Activated CD4-positive, alpha-beta T cell treated with anti-CD3 and anti-CD28 coated beads, Interleukin-2, amount 50 U/mL, for 1 hour (primary cell): ENCODE measurements around the gene NDUFB10.
"Not testable (repeated sequence)": the region's sequence is repeated elsewhere in the genome, so short reads cannot be mapped to it uniquely, and the experiment has no call there.

Source experiments
- DNase-seq: peaks from one replicate; pipeline ENCODE4 v3.0.0-alpha.2; 2020

Gene NDUFB10

DNA sequence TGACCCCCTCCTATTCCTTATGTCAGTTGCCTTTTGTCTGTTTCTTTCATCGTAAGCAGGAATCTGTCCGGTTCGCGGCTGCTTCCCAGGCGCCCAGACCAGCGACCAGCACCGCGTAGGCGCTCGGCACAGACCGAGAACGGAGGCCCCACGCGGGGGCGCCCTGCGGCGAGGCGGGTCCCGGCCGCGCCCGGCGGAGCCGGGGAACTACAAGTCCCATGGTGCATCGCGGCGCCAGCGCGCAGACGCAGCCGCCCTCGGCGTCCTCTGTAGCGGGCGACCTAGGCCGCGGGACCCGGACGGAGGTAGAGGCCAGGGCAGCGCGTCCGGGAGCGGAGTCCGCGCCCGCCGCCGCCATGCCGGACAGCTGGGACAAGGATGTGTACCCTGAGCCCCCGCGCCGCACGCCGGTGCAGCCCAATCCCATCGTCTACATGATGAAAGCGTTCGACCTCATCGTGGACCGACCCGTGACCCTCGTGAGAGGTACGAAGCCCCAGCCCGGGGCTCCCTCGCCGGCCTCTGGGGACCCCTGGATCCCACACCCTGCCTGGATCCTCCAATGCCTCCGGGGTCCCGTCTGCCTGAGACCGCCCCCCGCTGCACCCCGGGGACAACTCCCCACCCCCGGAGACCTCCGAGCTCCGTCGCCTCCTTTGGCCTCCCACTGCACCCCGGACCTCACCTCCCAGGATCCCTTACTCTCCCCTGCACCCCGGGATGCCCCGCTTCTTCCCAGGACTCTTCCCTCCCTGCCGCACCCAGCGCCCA is at the start of gene NDUFB10:
NDUFB10 (plus strand) TSS at position 270 of the 771 bp plus-strand sequence; CDS start at position 357, 87 bp downstream.
- DNase-seq: peak; percentile 91

DNA sequence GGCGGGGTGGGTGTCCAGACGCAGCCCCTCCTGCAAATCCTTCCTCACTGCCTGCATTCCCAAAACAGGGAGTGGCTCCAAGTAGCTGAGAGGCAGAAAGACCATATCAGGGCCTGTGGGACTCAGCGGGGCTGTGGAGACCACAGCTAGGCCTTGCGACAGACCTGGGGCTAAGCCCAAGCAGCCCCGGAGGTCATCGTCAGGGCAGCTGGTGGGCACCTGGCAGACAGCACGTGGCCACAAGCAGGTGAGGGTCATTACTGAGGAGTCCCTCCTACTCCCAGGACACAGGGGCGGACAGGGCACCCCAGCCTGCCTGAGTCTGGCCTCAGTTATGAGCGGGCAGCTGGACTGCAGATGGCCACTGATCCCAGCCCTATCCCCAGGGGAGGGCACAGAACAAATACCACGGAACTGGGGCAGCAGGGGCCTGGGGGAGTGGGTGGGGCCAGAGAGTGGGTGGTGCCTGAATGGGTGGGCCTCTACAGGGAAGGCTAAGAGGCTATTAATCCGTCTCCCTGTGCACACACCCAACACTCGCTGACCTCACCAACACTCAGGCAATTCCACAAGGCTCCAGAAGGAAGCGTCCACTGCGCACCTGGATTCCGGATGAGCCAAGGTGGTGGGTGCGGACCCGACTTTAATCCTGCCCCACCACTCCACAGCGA is 49.6 kb upstream of the NDUFB10 start:
- no peak for DNase-seq

DNA sequence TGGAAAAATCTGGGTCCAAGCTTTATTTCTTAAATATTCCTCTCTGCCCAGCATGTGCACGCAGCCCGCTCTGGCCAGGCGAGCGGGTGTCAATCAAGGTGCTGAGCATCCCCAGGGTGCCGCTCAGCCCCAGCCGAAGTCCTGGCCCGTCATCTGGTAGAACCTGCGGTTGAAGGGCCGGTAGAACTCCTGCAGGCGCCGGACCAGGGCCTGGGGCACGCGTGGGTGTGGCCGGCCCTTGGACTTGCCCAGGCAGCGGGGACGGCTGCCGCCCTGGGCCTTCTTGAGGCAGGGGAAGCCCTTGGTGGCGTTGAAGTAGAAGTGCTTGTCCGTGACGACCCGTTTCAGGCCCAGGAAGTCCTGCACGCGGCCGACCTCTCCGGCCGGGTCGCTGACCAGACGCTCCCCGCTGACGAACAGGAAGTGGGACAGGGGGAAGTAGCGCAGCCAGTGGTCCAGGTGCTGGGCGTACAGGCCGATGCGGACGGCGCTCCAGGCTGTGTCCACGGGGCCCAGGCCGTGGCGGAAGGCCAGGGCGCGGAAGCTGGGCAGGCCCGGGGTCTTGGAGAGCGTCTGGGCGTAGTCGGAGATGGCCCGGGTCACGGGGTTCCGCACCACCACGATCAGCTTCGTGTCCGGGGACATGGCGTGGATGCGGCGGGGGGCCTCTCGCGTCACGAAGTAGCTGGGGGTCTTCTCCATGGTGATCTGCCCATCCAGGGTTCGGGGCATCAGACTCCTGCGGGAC is 47.7 kb upstream of the NDUFB10 start:
- no peak for DNase-seq

DNA sequence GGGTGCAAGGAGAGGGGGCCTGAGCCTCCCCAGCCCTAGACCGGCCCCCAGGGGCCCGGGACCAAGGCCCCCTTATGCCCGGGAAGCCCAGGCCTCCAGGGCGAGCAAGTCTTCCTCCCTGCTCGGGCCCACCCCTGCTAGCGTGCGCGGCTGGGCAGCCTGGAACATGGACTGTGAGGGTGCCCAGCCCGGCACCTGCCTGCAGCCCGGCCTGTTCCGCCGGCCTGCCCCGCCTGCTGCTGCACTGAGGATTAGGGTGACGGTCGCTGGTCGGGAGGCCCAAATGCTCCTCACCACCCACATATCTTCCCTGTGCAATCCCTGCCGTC is 47.2 kb upstream of the NDUFB10 start:
- no peak for DNase-seq

DNA sequence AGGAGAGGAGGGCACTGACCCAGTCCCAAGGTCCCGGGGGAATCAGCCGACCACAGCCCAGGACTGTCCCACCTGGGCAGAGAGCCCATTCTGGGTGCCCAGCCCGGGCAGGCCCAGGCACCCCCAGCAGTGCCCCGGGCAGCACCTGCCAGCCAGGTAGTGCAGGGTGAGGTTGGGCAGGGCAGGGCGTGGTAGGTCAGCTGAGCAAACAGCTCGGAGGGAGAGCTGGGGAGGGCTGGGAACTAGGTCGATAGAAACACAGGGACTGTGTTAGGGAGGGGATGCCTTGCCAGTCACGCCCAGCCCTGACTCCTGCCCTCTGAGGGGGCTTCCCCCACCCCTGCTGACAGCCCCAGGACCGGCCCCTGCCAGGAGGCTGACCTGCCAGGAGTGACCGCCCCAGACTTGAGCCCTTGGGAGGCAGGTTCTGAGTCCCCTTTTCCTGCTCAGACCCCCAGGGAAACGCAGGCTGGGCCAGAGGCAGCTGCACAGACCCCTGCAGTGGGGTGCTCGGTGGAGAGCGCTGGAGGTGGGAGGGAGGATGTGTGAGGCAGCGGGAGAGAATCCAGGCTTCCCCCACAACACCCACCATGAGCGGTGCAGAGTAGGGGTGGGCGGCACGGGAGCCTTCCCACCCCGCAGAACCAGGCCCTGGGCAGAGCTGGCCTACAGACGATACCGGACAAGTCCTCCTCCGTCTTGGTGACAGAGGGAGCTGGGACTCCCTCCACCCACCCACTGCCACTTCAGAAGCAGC is 45.8 kb upstream of the NDUFB10 start:
- no peak for DNase-seq

DNA sequence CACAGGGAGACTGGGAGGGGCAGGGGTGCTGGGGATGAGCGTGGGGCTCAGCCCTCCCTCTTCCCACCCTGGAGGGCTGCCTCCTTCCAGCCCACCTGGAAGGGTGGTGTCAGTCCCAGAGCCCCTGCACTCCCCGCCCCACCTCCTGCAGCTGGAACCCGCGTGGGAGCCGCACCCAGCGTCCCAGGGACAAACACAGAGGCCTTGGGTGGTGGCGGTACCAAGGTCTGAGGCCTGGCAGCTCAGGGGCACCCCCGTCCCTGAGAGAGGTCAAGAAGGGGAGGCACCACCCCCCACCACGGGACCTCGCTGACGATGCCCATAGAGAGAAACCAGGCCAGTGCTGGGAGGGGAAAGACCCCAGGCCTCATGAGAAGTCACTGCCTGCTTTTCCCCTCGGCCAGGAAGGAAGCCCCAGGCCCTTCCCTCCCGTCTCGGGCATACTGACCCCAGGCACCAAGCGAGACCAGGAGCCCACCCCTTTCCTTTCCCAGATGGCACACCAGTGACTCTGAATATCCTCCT is 45.2 kb upstream of the NDUFB10 start:
- DNase-seq: no peak

DNA sequence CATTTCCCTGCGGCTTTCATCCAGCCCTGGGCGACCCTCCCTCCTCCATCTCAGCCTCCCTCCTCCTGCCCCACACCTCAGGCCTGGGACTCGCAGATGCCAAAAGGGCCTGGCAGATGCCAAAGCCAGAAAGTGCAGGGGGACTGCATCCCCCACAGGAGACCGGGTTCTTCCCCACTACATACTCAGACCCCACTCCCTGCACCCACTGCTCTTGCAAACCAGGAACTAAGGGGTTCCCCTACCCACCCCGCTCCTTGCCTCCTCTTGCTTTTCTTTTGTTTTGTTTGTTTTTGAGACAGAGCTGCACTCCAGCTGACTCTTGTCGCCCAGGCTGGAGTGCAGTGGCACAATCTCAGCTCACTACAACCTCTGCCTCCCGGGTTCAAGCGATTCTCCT is 44.4 kb upstream of the NDUFB10 start:
- DNase-seq: no peak

DNA sequence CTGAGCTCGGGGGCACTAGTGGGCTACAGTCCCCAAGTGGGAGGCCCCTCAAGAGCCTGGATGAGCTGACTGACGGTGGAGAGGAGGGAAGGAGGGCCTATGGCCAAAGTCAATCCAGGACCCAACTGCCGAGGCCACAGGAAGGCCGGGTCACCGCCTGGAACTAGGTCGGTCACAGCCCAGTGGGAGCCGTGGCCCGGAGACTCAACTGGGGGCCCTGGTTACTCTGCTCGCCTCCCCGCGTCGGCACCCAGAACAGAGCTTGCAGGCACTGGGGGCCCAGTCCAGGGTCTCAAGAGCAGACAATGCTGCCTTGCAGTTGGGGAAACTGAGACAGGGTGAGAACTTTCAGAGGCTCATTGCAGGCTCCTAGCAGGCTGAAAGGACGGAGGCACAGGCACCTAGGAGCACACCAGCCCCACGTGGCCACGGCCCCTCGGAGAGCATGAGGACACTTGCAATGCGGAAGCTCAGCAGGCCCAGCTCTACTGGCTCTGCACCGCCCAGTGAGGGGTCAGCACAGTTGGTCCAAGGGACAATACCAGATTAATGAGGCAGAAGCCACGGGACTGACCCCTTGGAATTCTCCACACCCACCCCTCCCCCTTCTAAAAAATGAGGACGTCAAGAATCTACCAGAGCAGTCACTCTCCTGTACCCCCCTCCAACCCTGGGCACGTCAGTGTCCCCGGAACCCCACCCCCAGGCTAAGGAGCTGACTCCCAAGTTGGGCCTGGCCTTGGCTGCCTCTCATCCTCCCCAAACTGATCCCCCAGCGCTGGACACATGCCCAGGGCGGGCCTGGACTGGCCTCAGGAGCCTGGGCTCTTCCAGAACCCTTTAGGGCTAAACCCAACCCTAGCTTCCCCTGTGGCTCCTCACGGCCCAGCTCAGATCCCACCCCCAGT is 43.4 kb upstream of the NDUFB10 start:
- DNase-seq: no peak

DNA sequence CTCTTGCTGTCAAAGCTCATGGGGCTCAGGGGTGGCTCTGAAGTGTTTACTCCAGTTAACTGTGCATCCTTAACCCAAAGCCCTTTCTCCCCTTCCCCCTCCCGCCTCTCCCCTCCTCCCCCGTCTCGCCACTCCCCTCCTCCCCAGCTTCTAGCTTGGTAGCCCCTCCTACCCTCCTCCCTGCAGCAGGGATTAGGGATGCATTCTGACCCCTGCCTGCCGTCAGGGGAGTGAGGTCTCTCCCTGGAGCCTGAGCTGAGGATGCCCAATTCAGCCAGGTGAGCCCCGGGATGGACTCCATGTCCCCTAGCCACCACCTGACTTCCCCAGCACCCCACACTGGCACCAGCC is 42.7 kb upstream of the NDUFB10 start:
- no peak for DNase-seq

DNA sequence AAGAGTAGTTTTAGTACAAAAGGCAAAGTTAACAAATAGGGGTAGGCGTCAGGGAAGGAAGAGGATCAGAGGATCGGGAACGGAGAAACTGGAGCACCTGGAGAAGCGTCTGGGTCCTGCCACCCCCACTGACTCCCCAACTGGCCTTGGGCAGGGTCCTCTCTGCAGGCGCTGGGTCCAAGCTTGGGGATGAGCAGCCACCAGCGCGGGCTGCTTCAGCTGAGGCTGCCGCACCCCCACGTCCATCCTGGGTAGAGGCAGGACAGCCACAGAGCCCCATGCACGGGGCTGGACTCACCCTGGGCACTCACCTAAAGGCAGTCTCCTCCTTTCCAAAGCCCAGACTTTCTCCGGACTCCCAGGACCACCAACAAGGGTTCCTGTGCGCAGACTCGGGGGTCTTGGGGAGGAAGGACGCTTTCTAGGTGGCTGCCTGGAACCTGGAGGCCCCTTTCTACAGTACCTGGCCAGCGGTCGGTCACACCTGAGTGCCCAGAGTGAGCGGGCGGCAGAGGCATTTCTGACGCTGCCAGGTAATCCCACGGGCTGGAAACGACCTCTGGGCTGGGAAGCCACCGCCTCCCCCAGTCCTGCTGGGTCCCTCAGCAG is 42.2 kb upstream of the NDUFB10 start:
- no peak for DNase-seq

DNA sequence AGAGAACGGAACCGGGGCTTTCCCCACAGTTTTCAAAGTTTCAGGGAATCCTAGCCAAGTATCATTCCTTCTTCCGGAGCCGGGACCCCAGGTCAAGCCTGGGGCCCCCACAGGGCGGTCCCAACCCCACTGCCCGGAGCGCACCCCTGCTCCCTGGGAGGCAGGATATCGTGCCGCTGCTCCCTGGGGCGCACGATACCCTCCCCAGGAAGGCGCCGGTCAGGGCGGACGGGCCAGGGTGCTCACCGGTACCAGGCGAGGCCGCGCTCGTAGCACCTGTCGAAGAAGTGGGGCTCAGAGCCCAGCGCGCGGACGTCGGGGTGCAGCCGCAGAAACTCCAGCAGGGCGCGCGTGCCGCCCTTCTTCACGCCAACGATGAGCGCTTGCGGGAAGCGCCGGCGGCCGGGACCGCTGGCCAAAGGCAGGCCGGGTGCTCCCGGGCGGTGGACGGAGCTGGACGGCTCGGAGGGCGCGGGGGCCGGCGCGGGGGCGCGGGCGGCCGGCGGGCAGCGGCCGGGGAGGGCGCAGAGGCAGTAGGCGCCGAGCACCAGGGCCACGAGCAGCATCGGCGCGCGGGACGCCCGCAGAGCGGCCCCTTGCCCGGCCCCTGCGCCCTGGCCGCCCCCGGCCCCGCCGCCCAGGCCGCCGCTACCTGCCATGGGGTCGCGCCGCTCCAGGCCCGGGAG is 41.5 kb upstream of the NDUFB10 start:
- no peak for DNase-seq

DNA sequence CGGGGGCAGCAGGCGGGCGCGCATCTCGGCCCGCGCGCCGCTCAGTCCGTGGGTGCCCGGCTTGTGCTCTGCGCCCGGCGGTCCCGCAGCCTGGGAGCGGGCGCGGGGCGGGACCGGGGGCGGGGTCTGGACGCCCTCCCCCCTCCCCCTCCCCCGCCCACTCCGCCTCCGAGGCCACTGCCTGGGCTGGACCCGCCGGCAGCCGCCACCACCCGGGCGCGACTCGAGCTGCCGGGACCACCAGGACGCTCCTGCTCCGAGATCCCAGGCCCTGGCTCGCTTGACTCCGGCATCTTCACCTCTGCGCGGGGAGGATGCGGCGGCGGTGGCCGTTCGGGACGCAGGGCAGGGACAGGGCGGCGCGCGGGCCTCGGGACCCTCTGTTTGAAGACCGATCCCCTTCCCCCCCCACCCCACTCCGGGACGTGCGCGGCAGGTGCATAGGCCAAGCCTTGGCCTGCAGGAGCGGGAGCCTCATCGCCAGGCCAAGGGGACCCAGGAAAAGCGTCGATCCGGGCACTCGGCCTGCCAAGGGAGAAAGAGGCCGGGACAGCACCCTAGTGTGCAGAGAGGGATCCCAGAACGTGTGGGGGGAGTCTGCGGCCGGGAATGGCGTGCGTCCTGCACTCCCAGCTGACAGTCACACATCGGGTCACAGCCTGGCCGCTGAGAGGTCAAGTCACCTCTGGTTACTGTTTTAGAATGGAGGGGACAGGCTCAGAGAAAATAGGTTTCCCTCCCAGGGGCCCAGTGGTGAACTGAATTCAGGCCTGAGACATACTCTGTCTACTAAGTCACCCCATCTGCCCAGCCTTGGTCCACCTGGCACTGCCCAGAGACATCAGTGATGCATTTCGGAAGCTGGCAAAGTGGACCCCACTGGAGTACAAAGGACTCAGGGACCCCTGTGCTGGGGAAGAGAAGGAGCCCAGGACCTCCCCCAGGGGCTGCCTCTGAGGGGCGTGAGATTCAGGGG is 40.7 kb upstream of the NDUFB10 start, which contains the start of gene HS3ST6:
HS3ST6 (minus strand) TSS at position 65 of the 976 bp plus-strand sequence. CDS start 92 bp downstream, outside the sequence.
- DNase-seq: no peak

DNA sequence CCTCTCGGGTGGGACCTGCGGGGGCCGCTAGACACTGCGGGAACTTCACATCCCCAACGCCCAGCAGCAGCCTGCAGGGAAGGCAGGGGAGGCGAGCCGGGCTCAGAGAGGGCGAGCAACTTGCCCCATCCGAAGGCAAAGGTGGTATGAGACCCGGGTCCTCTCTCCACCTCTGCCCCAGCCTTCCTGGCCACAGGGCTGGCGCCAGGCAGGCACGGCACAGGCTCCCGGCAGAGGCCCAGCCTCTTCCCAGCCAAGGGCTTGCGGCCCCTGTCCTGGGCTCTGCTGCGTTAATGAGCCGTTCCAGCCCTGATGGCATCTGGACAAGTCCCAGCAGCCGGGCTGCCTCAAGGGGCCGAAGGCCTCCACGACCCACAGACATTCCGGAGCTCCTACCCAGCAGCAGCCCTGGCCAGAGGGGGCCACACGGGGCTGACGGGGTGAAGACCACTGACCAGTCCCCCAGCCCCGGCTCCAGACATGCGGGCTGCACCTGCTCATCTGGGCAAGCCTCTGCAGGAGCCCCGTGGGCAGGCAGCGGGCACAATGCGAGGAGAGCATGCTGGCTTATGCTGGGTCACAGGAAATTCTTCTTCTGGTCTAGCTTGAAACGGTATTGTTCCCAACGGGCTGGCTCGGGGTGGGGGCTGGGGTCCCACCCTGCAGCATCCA is 39.9 kb upstream of the NDUFB10 start:
- no peak for DNase-seq

DNA sequence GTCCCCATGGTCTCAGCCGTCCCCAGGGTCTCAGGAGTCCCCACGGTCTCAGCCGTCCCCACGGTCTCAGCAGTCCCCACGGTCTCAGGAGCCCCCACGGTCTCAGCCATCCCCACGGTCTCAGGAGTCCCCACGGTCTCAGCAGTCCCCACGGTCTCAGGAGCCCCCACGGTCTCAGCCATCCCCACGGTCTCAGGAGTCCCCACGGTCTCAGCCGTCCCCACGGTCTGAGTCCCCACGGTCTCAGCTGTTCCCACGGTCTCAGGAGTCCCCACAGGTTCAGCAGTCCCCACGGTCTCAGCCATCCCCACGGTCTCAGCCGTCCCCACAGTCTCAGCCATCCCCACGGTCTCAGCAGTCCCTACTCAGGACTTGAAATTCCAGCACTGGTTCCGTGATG is 39.2 kb upstream of the NDUFB10 start:
- not testable (repeated sequence) for DNase-seq

DNA sequence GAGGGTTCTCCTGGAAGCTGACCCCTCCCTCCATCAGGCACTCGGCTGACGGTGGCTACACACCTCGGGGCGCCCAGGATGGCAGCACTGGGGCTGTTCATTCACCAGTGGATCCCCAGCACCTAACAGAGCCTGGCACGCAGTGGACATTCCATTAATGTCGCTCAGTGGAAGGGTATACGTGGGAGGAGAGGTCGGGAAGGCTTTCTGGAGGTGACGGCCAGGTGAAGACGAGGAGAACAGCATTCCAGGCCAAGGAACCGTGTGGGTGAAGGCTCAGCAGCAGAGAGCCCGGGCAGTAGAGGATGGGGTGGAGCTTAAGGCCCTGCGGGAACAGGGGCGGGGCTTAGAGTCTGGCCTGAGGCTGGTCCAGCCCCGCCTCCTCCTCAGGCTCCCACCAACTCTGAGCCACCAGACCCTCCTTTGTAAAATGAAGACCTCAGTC is 38.6 kb upstream of the NDUFB10 start:
- DNase-seq: no peak

DNA sequence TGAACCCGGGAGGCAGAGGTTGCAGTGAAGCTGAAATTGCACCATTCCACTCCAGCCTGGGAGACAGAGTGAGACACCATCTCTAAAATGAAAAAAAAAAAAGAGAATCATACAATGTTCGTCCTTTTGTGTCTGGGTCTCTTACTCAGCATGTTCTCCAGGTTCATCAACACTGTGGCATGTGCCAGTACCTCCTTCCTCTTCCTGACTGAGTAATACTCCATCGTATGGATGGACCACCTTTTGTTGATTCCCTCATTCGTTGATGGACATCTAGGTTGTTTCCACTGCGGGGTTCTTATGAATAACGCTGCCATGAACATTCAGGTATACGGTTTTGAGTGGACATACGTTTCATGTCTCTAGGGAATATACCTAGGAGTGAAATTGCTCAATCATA is 37.0 kb upstream of the NDUFB10 start:
- no peak for DNase-seq

DNA sequence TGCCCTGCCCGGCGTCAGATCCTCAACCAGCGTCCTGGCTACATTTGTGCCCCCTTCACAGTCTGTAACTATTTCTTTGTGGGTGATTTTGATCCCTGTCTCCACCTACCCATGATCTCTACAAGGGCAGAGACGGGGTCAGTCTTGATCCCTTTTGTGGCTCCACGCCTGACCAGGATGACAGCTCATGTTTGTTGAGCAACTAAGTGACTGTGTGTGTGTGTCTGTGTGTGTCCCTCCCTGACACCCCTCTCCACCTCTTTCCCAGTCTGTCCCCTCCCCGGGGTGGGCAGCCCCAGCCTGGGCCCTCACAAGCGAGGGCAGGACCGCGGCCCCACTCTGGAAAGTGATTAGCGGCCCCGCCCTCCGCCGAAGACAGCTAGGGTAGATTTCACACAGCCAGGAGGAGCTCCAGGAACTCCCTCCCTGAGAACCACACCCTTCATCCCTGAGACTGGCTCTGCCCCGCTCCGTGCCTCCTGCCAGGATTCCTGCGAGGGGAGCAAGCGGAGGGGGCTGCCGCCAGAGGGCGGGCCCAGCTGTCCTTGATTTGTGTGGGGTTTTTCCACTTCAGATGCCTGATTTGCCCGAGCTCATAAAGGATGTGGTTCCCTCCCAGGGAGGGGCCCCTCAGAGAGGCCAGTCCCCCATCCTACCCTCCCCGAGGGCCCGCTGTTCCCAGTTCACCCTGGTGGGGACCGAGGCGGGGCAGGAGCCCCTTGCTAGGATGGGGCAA is 35.9 kb upstream of the NDUFB10 start:
- DNase-seq: no peak

DNA sequence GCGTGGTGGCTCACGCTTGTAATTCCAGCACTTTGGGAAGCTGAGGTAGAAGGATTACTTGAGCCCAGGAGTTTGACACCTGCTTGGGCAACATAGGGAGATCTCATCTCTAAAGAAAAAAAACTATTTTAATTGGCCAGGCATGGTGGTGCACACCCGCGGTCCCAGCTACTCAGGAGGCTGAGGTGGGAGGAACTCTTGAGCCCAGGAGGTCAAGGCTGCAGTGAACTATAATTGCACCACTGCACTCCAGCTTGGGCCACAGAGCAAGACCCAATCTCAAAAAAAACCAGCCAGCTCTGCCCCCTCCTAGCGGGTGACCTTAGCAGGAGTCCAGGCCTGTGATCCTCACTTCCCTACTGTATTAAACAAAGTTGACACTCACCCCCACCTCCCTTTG is 35.2 kb upstream of the NDUFB10 start:
- no peak for DNase-seq
